Spleen (tissue), 7 donors: Measurements from ENCODE around the gene VEGFA.

Experiments
- CTCF ChIP-seq, 11 experiments: fragments of 200-600 bp in 7 of 11; fragments of 450-650 bp in 4 of 11; sonication (generic) in 4 of 11; IDR thresholded peaks in 8 of 11; conservative IDR thresholded peaks in 3 of 11; 1 replicate in 7 of 11; 2 replicates in 4 of 11; pipeline versions ENCODE4 v1.4.0 to v1.8.0; 2016 to 2021; ENCODE audit warnings: antibody characterized with exemption in 11 of 11, inconsistent platforms in 4 of 11, mild to moderate bottlenecking in 1 of 11
- POLR2A ChIP-seq, 3 donors: fragments of 450-650 bp; IDR thresholded peaks; one replicate each; pipeline ENCODE4 v1.5.1; 2017; ENCODE audit warnings: antibody characterized with exemption in 3 of 3, mild to moderate bottlenecking in 1 of 3
- POLR2AphosphoS5 ChIP-seq, 3 donors: sonication (generic); formaldehyde crosslinking; IDR thresholded peaks; one replicate each; pipeline ENCODE4 v1.5.1; 2017; ENCODE audit warnings: antibody characterized with exemption in 3 of 3
- donor health status: DM: no; HTN: no; CAD: no; lungs with moderate emphysema.
- donor health status: DM: no; HTN: no; CAD: no.
- donor health status: DM: no; HTN: no; CAD: no.

GRCh38 chr6:43833223-43833995 is 63.4 kb downstream of the VEGFA start:
- TF ChIP-seq CTCF (IDR thresholded peaks at IDR 0.05 in 8 of 11, conservative IDR thresholded peaks at IDR 0.05 in 3 of 11) (no peak), POLR2A (IDR thresholded peaks at IDR 0.05) (no peak), POLR2AphosphoS5 (IDR thresholded peaks at IDR 0.05) (no peak)
